ENCODE results near the gene COL23A1. TPM values are rescaled to one million over a fixed set of nuclear protein-coding genes. Genes with fewer than 3 reads are reported as not detected.

The COL23A1 gene
- total RNA-seq, 2 experiments from 2014 or later, result 0.63 to 0.68 TPM

GRCh38 chr5:178314961-178315820 lies 275.0 kb downstream of the COL23A1 start:
- Mint-ChIP-seq H3K27me3 (ENCODE audit: low read depth) (no peaks in the 10 kb centered on the region), H3K4me3 (no peak overlapping the region), H3K27ac (no peak overlapping the region), H3K36me3 (ENCODE audit: low read depth) (no peaks in the 10 kb centered on the region), H3K4me1 (ENCODE audit: low read depth) (no peaks in the 10 kb centered on the region), H3K9me3 (ENCODE audit: insufficient read depth) (peaks cover 9% of the 10 kb centered on the region)
- DNase-seq, result no peak
- CTCF ChIA-PET, result interaction anchor here (1.0 kb wide), 1 partner anchor 175 kb away, joined by 3 read pairs; no protein-coding TSS in a partner anchor
- POLR2A ChIA-PET, result no interaction called here
- ATAC-seq, result no peak

GRCh38 chr5:178314061-178314660 lies 276.0 kb downstream of the COL23A1 start:
- Mint-ChIP-seq H3K27me3 (ENCODE audit: low read depth) (no peaks in the 10 kb centered on the region), H3K4me1 (ENCODE audit: low read depth) (no peaks in the 10 kb centered on the region), H3K27ac (no peak overlapping the region), H3K4me3 (no peak overlapping the region), H3K9me3 (ENCODE audit: insufficient read depth) (peaks cover 9% of the 10 kb centered on the region), H3K36me3 (ENCODE audit: low read depth) (no peaks in the 10 kb centered on the region)
- POLR2A ChIA-PET, result no interaction called here
- ATAC-seq (no peak), DNase-seq (no peak)
- CTCF ChIA-PET, result no interaction called here

- no peaks in the 10 kb centered on the region for H3K36me3 Mint-ChIP-seq (ENCODE audit: low read depth)
- peaks cover 9% of the 10 kb centered on the region for H3K9me3 Mint-ChIP-seq (ENCODE audit: insufficient read depth)
- DNase-seq, result no peak
- H3K27me3 Mint-ChIP-seq (ENCODE audit: low read depth), result no peaks in the 10 kb centered on the region
- ChIA-PET POLR2A (no interaction called here), CTCF (no interaction called here)
- H3K4me3 Mint-ChIP-seq, result no peak overlapping the region
- H3K4me1 Mint-ChIP-seq (ENCODE audit: low read depth), result no peaks in the 10 kb centered on the region
- no peak for ATAC-seq
- no peak overlapping the region for H3K27ac Mint-ChIP-seq
Observed at GRCh38 chr5:178313316-178313715, 276.9 kb downstream of the COL23A1 start.

GRCh38 chr5:178312880-178313282 lies 277.3 kb downstream of the COL23A1 start:
- ATAC-seq (no peak), DNase-seq (no peak)
- H3K27me3 Mint-ChIP-seq (ENCODE audit: low read depth), result no peaks in the 10 kb centered on the region
- no peak overlapping the region for H3K27ac Mint-ChIP-seq
- no peaks in the 10 kb centered on the region for H3K36me3 Mint-ChIP-seq (ENCODE audit: low read depth)
- peaks cover 9% of the 10 kb centered on the region for H3K9me3 Mint-ChIP-seq (ENCODE audit: insufficient read depth)
- CTCF ChIA-PET, result no interaction called here
- no peaks in the 10 kb centered on the region for H3K4me1 Mint-ChIP-seq (ENCODE audit: low read depth)
- H3K4me3 Mint-ChIP-seq, result no peak overlapping the region
- POLR2A ChIA-PET, result no interaction called here

GRCh38 chr5:178310130-178310865 lies 279.9 kb downstream of the COL23A1 start:
- no peak overlapping the region for H3K27ac Mint-ChIP-seq
- H3K9me3 Mint-ChIP-seq (ENCODE audit: insufficient read depth), result no peaks in the 10 kb centered on the region
- POLR2A ChIA-PET, result no interaction called here

GRCh38 chr5:178309271-178310013 lies 280.8 kb downstream of the COL23A1 start:
- Mint-ChIP-seq H3K4me3 (no peak overlapping the region), H3K36me3 (ENCODE audit: low read depth) (no peaks in the 10 kb centered on the region), H3K4me1 (ENCODE audit: low read depth) (peaks cover 3% of the 10 kb centered on the region), H3K9me3 (ENCODE audit: insufficient read depth) (no peaks in the 10 kb centered on the region), H3K27me3 (ENCODE audit: low read depth) (no peaks in the 10 kb centered on the region), H3K27ac (no peak overlapping the region)
- CTCF ChIA-PET, result interaction anchor here (0.6 kb wide), 1 partner anchor 152 kb away, joined by 3 read pairs; no protein-coding TSS in a partner anchor
- DNase-seq (no peak), ATAC-seq (no peak)
- POLR2A ChIA-PET, result no interaction called here

More at GRCh38 chr5:178310130-178310865, 279.9 kb downstream of the COL23A1 start:
- CTCF ChIA-PET, result interaction anchor here (0.8 kb wide), 1 partner anchor 52 kb away, joined by 3 read pairs; no protein-coding TSS in a partner anchor
- H3K4me1 Mint-ChIP-seq (ENCODE audit: low read depth), result peaks cover 3% of the 10 kb centered on the region
- H3K36me3 Mint-ChIP-seq (ENCODE audit: low read depth), result no peaks in the 10 kb centered on the region
- ATAC-seq (no peak), DNase-seq (no peak)
- no peak overlapping the region for H3K4me3 Mint-ChIP-seq
- H3K27me3 Mint-ChIP-seq (ENCODE audit: low read depth), result no peaks in the 10 kb centered on the region

- H3K9me3 Mint-ChIP-seq (ENCODE audit: insufficient read depth), result no peaks in the 10 kb centered on the region
- POLR2A ChIA-PET, result no interaction called here
- H3K36me3 Mint-ChIP-seq (ENCODE audit: low read depth), result no peaks in the 10 kb centered on the region
Observed at GRCh38 chr5:178308541-178309092, 281.6 kb downstream of the COL23A1 start.

GRCh38 chr5:178307267-178308045 lies 282.7 kb downstream of the COL23A1 start:
- Mint-ChIP-seq H3K4me3 (no peak overlapping the region), H3K9me3 (ENCODE audit: insufficient read depth) (no peaks in the 10 kb centered on the region), H3K27me3 (ENCODE audit: low read depth) (no peaks in the 10 kb centered on the region), H3K4me1 (ENCODE audit: low read depth) (peaks cover 3% of the 10 kb centered on the region), H3K27ac (peak overlapping the region; percentile 3), H3K36me3 (ENCODE audit: low read depth) (no peaks in the 10 kb centered on the region)
- DNase-seq (no peak), ATAC-seq (no peak)
- CTCF ChIA-PET, result no interaction called here
- POLR2A ChIA-PET, result no interaction called here

More at GRCh38 chr5:178308541-178309092, 281.6 kb downstream of the COL23A1 start:
- Mint-ChIP-seq H3K4me3 (no peak overlapping the region), H3K4me1 (ENCODE audit: low read depth) (peaks cover 3% of the 10 kb centered on the region), H3K27me3 (ENCODE audit: low read depth) (no peaks in the 10 kb centered on the region), H3K27ac (no peak overlapping the region)
- CTCF ChIA-PET, result no interaction called here
- ATAC-seq (no peak), DNase-seq (no peak)

- Mint-ChIP-seq H3K4me3 (no peak overlapping the region), H3K27ac (no peak overlapping the region), H3K27me3 (ENCODE audit: low read depth) (no peaks in the 10 kb centered on the region), H3K36me3 (ENCODE audit: low read depth) (no peaks in the 10 kb centered on the region), H3K4me1 (ENCODE audit: low read depth) (peaks cover 3% of the 10 kb centered on the region), H3K9me3 (ENCODE audit: insufficient read depth) (no peaks in the 10 kb centered on the region)
- POLR2A ChIA-PET, result no interaction called here
- ATAC-seq, result no peak
- DNase-seq, result no peak
- CTCF ChIA-PET, result no interaction called here
Observed at GRCh38 chr5:178306430-178307225, 283.6 kb downstream of the COL23A1 start.

GRCh38 chr5:178305801-178306200 lies 284.4 kb downstream of the COL23A1 start:
- H3K36me3 Mint-ChIP-seq (ENCODE audit: low read depth), result no peaks in the 10 kb centered on the region
- ChIA-PET POLR2A (no interaction called here), CTCF (no interaction called here)
- ATAC-seq (no peak), DNase-seq (no peak)
- no peak overlapping the region for H3K4me3 Mint-ChIP-seq
- peaks cover 4% of the 10 kb centered on the region for H3K27me3 Mint-ChIP-seq (ENCODE audit: low read depth)
- no peak overlapping the region for H3K27ac Mint-ChIP-seq
- H3K9me3 Mint-ChIP-seq (ENCODE audit: insufficient read depth), result no peaks in the 10 kb centered on the region
- peaks cover 3% of the 10 kb centered on the region for H3K4me1 Mint-ChIP-seq (ENCODE audit: low read depth)

Data from activated CD8-positive, alpha-beta T cell treated with anti-CD3 and anti-CD28 coated beads, Interleukin-2, amount 10 ng/mL, durations not matched to agents 7 days and 5 days (primary cell).